Hematopoietic multipotent progenitor cell treated with erythropoietin and hydrocortisone succinate and interleukin-3 and kit ligand, for 17 days (in vitro differentiated cells): ENCODE measurements around the gene TNN.
"Not testable (repeated sequence)": the region's sequence is repeated elsewhere in the genome, so short reads cannot be mapped to it uniquely, and the experiment has no call there.

Experiments used
- DNase-seq: peaks from one replicate; pipeline ENCODE4 v3.0.0-alpha.2; 2015; ENCODE audit warnings: low spot score

Gene TNN

DNA sequence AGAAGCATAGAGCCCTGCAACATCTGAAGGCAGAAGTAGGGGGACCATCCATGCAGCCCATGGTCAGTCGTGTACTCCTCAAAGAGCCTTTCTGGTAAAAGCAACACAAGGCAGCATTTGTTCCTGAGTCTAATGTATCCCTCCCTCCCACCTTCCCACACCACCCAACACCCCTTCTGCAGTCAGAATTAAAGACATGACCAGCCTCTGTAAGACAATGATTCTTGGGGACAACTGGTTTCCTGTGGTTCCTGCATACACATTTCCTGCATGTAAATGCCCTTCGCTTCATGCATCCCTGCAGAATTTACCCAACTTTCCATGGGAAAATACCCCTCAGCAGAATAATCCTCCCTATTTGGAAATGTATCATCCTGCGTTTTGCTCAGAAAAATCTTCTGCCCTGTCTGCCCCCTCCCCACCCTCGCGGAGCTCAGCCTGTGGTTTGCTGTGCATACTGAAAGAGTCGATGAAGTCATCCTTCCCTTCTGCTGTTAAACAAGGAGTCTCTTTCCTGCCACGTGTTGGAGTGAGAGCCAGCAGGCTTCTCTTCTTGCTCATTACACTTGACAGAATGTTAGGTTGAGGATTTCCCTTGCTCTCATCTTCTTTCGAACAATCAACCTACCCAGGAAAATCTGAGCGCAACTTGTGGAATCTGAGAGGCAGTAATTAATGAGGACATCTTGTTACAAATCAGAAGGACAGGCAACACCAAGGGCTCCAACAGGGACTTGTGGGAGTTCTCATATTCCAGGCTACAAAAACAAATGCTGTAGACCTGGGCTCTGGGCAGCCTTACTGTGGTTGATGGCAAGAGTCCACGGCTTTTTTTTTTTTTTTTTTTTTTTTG, 4.7 kb downstream of the TNN start:
- no peak for DNase-seq

DNA sequence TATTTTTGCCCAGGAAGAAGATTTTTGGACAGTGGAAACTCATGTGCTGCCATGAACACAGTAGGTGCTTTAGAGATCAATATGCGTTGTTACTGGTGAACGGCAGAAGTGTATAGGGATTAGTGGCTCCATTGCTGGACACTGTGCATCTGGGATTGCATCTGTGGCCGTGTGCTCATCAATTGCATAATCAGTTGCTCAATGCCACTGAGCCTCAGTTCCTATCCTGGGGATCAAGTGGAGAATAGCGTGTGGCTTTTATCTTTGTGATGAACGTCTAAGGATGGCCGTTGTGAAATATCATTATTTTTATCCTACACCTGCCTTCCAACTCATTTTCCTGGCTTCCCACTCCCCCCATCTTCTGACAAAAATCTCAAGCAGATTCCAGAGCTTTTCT, 5.4 kb downstream of the TNN start:
- DNase-seq = no peak

DNA sequence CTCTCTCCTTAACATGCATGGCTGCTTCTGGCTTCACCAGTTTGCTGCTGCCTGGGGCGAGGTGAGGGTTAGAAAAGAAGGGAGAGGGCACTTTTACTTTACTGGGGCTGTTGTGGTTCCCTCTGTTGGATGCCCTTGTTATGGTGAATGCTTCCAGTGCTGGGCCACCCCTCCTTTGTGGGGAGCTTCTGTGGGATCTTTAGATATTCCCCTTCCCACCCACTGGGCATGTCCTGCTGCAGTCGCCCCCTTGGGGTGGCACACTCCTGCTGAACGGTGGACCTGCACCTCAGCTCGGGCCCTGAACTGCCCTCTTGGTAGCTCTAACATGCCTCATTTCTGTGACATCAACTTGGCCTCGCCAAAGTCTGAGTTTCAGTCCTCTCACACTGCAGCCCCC, 6.0 kb downstream of the TNN start:
- DNase-seq = no peak

DNA sequence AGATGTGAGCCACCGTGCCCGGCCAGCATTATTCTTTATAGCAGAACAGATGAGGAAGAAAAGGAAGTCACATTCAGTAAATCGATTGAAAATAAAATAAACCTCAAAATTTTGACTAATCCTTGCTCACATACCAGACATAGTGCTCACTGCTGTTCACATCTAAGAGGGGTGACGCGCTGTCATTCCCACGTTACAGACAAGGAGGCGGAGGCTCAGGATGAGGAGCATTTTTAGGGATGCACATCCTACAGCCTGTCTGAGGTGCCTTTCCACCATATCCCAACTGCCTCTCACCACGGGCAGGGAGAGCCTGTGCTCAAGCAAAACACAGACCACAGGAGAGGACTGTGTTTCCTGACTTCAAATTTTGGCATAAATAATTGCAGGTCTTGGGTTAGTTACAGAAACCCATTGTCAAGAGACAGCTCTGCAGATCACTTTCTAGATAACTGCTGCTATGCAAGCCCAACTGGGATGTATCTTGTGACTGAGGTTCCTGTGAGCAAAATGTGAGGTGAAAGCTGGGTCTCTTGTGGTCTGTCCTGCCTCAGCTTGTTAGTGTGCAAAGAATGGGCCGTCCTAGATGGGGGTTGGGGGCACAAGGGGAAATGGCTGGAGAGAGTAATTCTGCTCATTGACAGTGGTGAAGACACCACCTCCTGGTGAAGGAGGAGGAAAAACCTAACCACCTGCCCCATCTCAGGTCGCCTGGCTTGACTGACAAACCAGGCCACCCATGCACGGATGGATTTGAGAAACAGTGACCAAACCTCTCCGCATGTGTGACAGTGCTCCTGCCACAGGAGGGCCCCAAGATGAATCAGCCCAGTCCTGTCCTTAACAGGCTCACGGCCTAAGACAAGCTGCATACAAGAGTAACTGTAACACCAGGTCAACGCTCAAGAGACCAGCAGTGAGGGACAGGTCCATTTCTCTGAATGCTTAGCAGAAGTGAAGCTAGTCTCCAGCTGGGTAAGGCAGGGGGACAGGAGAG, 8.2 kb downstream of the TNN start:
- DNase-seq = no peak

DNA sequence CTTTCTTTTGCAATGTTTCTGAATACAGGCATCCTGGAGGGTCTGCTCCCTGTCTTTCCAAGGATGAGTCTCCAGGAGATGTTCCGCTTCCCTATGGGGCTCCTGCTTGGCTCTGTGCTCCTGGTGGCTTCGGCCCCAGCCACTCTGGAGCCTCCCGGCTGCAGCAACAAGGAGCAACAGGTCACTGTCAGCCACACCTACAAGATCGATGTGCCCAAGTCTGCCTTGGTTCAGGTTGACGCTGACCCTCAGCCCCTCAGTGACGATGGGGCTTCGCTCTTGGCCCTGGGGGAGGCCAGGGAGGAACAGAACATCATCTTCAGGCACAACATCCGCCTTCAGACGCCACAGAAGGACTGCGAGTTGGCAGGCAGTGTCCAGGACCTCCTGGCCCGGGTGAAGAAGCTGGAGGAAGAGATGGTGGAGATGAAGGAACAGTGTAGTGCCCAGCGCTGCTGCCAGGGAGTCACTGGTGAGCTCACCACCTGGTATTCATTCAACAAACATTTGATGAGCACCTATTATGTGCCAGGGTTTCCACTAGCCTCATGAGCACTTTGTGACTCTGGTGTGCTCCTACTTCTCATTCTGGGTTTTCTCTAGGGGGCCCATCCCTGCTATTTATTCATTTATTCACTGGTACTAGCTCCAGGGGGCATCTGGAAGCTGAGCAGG, 9.9 kb downstream of the TNN start:
- DNase-seq = no peak

DNA sequence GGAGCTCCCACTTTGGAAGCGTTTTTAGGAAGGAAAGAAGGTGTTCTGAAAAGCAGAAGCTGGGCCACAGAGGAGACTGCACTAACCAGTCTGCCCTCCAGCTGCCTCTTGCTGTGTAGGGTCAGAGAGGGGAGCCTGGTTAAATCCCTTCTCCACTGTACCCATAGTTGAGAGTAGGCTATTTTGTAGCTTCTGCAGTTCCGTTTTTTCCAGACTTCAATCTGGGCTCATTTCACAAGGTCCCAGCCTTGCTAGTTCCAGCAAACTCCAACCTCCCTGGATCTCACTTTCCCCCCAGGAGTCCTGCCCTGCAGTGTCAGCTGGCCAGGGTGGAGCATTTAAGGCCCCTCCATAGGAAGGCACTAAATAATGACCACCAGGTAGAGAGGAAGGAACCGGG, 11.0 kb downstream of the TNN start:
- DNase-seq = no peak

DNA sequence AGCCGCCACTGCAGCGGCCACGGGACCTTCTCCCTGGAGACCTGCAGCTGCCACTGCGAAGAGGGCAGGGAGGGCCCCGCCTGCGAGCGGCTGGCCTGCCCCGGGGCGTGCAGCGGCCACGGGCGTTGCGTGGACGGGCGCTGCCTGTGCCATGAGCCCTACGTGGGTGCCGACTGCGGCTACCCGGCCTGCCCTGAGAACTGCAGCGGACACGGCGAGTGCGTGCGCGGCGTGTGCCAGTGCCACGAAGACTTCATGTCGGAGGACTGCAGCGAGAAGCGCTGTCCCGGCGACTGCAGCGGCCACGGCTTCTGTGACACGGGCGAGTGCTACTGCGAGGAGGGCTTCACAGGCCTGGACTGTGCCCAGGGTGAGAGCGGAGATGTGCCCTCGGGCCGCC, 11.7 kb downstream of the TNN start:
- no peak for DNase-seq

DNA sequence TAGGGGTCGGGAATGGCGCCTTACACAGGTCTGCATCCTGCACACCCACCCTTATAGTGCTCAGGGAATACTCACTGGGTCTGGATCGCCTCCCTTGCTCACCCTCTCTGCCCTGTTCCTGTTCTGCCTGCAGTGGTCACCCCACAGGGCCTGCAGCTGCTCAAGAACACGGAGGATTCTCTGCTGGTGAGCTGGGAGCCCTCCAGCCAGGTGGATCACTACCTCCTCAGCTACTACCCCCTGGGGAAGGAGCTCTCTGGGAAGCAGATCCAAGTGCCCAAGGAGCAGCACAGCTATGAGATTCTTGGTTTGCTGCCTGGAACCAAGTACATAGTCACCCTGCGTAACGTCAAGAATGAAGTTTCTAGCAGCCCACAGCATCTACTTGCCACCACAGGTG, 12.4 kb downstream of the TNN start:
- no peak for DNase-seq

DNA sequence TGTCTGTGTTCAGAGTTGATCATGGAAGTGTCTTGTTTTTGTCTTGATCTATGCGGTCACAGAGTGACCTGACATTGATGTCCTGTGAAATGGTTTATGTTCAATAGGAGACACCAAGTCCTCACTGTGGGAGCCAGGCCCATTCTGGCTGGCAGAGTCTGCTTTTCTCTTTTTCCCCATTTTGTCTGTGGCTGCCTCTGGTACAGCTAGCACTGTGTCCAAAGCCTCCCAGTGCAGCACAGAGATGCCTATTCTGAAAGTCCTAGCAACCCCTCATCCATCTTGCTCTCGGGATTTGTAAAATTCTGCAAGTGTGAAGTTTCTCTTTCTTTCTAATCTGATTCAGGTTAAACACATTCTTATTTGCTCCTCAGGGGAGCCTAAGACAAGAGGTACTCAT, 14.3 kb downstream of the TNN start:
- no peak for DNase-seq

DNA sequence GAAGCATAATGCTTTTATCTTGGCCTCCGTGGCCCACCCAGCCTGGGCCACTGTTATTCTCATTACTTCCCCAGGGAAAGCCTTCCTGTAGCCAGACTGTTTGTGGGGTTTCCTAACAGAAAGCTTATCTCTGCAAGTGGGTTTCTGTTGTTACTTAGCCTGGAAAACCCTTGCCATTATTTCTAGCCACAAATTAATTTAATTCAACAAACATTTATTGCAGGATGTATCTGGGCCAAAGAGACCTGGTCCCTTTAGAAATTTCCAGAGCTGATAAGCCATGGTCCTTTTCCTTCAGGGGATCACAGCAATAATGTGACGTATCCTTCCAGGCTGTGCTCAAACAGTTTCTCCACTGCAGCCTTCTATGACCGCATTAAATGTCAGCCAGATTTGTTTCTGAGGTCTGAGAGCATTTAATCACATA, 20.9 kb downstream of the TNN start:
- DNase-seq = no peak

DNA sequence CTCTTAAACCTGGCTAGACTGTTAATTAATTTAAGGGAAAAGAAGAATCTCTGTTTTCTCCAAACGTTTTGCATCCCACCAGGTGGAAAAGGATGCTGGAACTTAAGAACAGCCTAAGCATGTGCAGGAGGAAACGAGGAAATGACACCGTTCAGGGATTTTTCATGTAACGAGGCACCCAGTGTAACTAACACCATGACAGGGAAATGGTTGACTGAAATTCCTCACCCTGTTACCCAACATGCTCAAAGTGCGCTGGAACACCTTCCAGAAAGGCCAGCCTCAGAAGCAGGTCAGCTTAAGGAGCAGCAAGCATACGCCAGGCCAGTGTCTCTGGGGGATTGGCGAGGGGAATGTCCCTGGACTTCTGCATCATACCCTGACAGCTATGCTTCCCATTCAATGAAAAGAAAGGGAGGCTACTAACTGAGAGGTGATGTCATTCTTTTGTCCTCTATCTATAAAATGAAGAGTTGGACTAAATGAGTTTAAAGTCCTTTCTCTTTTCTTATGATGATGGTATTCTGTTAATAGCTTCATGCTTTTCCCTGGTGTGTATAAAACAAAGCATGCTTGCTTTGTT, 21.6 kb downstream of the TNN start:
- no peak for DNase-seq

DNA sequence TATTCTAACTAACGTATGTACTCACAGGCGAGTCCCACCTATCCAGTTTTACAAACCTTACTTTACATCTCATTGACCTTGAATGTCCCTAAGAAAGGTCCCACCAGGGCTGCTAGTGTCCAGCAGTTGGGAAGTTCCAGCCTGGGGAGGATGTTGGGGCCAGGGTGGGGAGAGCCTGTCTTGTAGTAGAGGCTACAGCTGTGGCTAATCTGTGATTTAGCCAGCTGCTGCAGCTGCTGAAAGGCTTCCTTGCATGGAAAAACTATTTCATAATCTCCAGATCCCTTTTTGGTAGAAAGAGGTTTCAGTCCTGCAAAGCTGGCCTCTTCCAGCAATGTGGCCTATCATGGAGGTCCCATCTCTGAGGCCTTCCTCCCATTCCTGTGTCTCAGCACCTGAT, 23.1 kb downstream of the TNN start:
- DNase-seq = no peak

DNA sequence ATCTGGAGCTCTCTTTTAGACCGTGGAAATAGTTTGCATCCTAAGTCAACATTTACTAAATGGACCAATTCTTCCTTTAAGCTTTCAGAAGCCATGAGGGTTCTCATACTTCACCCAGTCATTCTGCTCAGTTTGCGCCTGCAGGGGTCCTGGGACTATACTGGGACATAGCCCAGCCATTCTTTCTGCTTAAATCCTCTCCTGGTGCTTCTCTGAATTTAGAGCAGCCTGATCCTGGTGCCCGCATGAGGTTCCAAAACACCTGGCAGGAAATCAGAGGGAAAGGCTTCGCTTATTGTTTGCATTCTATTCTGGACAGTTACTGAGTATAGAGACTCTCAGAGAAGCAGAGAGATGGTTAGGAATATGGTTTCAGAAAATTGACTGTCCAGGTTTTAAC, 27.0 kb downstream of the TNN start:
- no peak for DNase-seq

DNA sequence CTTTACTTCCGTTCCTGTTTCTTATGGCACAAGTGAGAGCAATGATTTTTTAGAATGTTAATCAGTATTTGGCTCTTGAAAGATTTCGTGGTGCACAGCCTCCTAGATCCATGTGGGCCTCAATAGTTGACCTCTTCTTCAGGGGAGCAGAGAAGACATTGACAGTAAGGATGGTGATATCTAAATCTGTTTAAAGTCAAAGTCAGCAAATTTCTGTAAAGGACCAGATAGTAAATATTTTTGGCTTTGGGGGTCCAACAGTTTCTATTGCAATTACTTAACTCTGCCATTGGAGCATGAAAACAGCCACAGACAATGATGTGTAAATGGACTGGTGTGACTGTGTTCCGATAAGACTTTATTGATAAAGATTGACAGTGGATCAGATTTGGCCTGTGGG, 27.4 kb downstream of the TNN start:
- DNase-seq = no peak

DNA sequence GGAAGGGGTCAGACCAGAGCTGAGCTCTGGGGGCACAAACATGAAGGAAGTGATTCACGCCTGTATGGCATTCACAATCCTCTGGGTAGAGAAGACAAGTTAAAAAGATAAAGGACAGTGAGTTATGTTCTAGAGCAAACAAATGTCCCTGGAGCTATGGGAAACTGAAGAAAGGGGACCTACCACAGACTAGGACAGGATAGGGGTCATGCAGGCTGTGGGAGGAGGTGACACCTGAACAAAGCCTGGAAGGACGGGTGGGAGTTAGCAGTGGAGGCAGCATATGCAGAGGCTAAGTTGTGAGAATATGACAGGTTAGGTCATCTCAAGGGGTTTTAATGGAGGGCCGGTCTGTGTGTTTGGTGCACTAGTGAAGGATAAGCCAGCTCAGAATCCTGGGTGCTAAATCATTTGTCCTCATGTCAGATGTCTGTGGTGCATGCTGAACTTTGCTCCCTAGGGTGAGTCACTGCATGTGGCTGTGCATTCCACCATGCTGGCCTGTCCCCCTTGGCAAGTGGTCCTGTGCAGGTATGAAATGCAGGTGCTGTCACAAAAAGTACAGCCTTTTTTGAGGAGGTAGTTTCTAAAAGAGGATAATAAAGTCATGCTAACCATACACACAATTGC, 28.5 kb downstream of the TNN start:
- no peak for DNase-seq

DNA sequence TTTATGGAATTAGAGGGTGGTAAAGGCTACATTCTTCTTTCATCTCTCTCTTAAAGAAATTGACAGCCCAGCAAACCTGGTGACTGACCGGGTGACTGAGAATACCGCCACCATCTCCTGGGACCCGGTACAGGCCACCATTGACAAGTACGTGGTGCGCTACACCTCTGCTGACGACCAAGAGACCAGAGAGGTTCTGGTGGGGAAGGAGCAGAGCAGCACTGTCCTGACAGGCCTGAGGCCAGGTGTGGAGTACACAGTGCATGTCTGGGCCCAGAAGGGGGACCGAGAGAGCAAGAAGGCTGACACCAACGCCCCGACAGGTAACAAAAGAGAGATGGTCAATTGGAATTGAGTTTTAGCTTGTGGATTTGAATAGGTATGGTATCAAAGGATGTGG, 29.7 kb downstream of the TNN start:
- no peak for DNase-seq

DNA sequence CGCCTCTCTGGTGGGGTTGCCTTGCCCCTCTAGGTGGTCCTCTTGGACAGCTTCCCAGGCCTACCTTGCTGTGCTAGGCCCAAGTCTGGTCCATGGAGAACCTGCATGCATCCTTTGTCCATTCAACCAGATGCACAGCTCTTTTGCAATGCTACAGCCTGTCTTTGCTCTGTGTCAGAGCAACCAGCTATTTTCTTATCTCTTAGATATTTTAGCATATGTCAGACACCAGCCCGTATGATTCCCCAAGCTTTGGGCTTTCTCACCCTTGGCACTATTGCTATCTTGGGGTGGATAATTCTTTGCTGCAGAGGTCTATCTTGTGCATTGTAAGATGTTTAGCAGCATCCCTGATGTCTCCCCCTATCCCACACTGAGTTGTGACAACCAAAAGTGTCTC, 32.3 kb downstream of the TNN start:
- no peak for DNase-seq

DNA sequence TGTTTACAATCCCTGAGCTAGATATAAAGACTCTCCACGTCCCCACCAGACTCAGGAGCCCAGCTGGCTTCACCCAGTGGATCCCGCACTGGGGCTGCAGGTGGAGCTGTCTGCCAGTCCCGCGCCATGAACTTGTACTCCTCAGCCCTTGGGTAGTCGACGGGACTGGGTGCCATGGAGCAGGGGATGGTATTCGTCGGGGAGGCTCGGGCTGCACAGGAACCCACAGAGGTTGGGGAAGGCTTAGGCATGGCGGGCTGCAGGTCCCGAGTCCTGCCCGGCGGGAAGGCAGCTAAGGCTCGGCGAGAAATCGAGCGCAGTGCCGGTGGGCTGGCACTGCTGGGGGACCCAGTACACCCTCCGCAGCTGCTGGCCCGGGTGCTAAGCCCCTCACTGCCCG, 34.5 kb downstream of the TNN start:
- not testable (repeated sequence) for DNase-seq

DNA sequence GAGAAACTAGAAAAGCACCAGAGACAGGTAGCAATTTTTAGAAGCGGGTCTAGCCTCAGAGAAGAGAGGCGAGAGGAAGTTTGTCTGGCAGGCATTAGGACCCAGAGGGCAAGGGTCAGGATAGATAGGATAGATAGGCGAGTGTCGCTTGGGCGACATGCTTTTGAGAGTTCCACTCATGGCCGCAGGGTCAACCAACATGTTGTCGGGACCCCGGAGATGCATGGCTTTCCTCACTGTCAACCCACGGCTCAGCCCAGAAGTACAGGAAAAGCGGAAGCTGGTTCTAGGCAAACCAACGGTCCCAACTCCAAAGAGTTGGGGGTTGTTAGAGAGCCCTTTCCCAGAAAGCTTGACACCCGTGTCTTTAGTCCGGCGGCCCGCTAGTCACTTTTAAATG, 38.9 kb downstream of the TNN start:
- DNase-seq = not testable (repeated sequence)

DNA sequence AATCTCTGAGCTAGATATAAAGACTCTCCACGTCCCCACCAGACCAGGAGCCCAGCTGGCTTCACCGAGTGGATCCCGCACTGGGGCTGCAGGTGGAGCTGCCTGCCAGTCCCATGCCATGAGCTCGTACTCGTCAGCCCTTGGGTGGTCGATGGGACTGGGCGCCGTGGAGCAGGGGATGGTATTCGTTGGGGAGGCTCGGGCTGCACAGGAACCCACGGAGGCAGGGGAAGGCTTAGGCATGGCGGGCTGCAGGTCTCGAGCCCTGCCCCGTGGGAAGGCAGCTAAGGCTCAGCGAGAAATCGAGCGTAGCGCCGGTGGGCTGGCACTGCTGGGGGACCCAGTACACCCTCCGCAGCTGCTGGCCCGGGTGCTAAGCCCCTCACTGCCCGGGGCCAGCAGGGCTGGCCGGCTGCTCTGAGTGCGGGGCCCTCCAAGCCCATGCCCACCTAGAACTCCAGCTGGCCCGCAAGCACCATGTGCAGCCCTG, 40.7 kb downstream of the TNN start:
- DNase-seq = not testable (repeated sequence)

DNA sequence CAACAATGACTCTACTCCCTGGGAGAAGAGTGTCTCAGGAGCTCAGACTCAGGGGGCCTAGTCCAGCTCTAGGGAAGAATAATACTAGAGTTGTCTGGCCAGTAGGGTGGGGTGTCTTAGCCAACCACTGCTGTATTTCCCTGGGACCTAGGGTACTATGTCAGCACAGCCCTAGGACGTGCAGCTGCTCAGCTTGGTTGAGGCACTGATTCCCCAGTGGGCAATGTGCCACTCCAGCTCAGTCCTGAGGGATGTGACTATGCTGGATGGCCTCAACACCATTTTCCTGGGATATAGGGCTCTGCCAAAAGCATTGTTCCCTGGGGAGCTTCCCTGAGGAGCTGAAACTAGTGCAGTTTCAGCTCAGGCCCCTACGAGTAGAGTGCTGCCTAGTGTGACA, 47.4 kb downstream of the TNN start:
- DNase-seq = no peak
